ENCODE data around the gene MC1R. TPM values are rescaled to one million over a fixed set of nuclear protein-coding genes. Genes with fewer than 3 reads are reported as not detected.
"Not testable (repeated sequence)": the region's sequence is repeated elsewhere in the genome, so short reads cannot be mapped to it uniquely, and the experiment has no call there.

Gene MC1R
- total RNA-seq, 8 experiments from 2014 or later: 2.8 to 8.4 (median 5.1) TPM

DNA sequence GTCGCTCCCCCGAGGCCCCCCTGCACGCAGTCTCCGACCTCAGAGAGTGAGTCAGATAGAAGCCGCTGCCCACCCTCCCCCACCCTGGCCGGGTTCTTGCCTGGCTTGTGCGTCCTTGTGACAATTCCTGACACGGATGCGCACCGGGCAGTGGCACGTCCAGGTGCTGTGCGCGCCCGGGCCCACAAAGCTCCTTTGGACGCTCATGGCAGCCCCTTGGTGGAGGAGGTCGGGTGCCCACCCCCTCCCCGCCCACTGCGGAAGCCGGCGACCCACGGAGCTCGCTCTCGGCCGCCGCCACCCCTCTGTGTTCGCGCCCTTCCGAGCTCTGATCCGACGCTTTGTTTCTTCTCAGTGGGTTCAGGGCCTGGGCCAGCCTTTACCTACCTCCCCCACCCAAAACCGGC, 3.8 kb downstream of the MC1R start:
- Histone ChIP-seq H3K4me1 (replicated peaks in 1 of 2) (peaks cover 25 to 26% of the 10 kb centered on the region in 2 donors), H3K4me3 (peak overlapping the region; percentile 76 to 96 (median 84)), H3K27ac (peak overlapping the region; percentile 95 to 98)
- ATAC-seq (replicated peaks in 6 of 8): peak; percentile 1 to 29 (median 16)
- WGBS, 10 experiments: 0% methylated on average over 3 of the region's 31 CpGs; no CpG with 5 or more reads in 9 of the 10 experiments
- in situ Hi-C loops (cut with MboI; ENCODE audit: low pct_unique_long_range_greater_than_20kb in 2 of 9, low sequenced_read_pairs in 9 of 9, unreplicated experiment in 9 of 9): no loop called here

DNA sequence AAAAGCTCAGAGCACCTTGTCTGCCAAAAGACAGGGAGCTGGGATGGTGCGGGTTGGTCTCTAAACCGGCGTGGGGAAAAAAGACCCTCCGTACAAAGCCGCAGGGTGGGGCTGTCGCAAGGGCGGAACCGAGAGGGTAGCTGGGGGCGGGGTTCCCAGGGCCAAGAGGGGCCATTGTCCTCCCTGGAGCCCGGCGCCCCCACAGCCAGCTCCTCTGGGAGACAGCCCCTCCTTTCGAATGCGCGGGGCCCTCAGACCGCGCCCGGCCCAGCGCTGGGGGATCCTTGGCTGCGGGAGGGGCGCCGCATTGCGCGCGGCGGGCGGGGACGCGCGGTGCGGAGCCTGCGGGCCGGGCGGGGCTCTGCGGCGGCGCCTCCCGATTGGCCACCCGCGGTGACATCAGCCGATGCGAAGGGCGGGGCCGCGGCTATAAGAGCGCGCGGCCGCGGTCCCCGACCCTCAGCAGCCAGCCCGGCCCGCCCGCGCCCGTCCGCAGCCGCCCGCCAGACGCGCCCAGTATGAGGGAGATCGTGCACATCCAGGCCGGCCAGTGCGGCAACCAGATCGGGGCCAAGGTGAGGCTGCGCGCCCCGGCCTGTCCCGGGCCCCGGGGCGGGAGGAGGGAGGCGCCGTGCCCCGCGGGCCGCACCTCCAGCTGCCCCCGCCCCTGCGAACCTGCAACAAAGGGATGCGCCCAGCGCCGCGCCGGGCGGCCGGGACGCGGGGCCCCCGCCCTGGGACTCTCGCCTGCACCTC, 4.4 kb downstream of the MC1R start, which contains the start of gene TUBB3:
Gene TUBB3, plus strand, starts transcription at position 459 of the 756 bp plus-strand sequence. Its CDS starts 60 bp downstream, at position 519.
- Histone ChIP-seq H3K4me1 (replicated peaks in 1 of 2) (peaks cover 19 to 20% of the 10 kb centered on the region in 2 donors), H3K27ac (peak within 1 kb of the TSS; percentile 95 to 98), H3K4me3 (peak within 1 kb of the TSS; percentile 76 to 96 (median 84))
- in situ Hi-C loops (cut with MboI; ENCODE audit: low pct_unique_long_range_greater_than_20kb in 2 of 9, low sequenced_read_pairs in 9 of 9, unreplicated experiment in 9 of 9): no loop called here
- ATAC-seq (replicated peaks in 6 of 8): peak; percentile 9 to 50 (median 41)
- WGBS, 10 experiments: 0% methylated on average over 2 of the region's 88 CpGs; no CpG with 5 or more reads in 9 of the 10 experiments

DNA sequence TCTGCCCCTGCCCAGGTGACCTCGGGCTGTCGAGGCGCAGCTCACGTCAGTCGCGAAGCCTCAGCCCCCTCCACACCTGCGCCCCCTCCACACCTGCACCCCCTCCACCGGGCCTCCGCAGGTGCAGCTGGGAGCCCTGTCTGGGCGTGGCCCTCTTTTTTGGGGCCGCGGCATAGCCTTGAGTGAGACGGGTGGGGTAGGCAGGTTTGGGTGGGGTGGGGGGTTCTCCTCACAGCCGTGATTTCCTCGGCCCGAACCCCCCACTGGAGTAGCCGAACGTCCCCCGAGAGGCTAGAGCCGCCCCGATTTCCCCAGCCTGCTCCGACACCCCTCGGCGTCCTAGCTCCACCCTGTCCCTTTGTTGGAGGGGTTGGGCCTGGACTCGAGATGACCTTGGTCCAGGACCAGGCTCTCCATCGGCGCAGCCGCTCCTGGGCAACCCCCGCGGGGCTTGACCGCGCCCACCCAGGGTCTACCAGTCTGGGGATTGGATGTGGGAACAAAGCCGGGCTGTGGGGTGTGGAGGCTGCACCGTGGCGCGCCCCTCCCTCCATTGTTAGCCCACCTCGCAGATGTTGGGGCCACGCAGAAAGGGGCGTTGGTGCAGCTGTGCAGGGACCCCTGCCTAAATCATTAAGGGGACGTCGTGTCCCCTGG, 5.1 kb downstream of the MC1R start:
- in situ Hi-C loops (cut with MboI; ENCODE audit: low pct_unique_long_range_greater_than_20kb in 2 of 9, low sequenced_read_pairs in 9 of 9, unreplicated experiment in 9 of 9): no loop called here
- 60% methylated on average over 1 of the region's 41 CpGs; no CpG with 5 or more reads in 9 of the 10 experiments for WGBS, 10 experiments
- Histone ChIP-seq H3K27ac (peak overlapping the region; percentile 95 to 98), H3K4me1 (replicated peaks in 1 of 2) (peaks cover 12 to 16% of the 10 kb centered on the region in 2 donors), H3K4me3 (peak overlapping the region; percentile 76 to 96 (median 84))
- ATAC-seq (replicated peaks in 6 of 8): peak in 5 of 8 experiments; percentile 3 to 14 (median 10)

DNA sequence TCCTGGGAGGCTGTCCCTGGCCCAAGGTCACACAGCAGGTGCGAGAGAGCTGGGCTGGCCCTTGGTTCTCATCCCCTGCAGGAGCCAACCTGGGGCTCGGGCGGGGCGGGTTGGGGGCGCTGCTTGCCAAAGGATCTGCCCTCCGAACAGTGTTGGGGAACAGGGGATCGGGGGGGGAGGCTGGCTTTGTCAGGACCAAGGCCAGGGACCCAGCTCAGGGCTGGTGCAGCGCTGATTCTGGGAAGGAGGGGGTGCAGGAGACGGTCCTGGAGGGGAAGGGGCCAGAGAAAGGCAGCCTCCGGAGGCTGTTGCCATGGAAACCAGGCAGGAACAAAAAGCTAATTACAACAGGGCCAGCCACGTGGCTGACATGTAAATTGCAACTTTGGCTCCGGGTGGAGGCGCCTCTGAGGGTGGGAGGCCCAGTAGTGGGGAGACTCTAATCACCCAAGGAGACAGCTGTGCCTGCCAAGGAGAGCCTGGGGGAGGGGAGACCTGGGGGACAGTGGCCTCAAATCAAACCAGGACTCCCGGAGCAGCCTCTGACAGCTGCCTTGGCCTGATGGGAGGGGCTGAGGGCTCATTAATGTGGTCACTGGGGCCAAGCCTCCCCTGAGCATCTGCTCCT, 5.7 kb downstream of the MC1R start:
- H3K4me3 ChIP-seq: peak overlapping the region; percentile 76 to 96 (median 84)
- in situ Hi-C loops (cut with MboI; ENCODE audit: low pct_unique_long_range_greater_than_20kb in 2 of 9, low sequenced_read_pairs in 9 of 9, unreplicated experiment in 9 of 9): no loop called here
- peak in 6 of 8 experiments; percentile 0 to 45 (median 37) for ATAC-seq (replicated peaks in 6 of 8)
- WGBS, 10 experiments: 0% methylated on average over 1 of the region's 14 CpGs; no CpG with 5 or more reads in 8 of the 10 experiments
- peaks cover 12 to 16% of the 10 kb centered on the region in 2 donors for H3K4me1 ChIP-seq (replicated peaks in 1 of 2)
- peak overlapping the region; percentile 95 to 98 for H3K27ac ChIP-seq

DNA sequence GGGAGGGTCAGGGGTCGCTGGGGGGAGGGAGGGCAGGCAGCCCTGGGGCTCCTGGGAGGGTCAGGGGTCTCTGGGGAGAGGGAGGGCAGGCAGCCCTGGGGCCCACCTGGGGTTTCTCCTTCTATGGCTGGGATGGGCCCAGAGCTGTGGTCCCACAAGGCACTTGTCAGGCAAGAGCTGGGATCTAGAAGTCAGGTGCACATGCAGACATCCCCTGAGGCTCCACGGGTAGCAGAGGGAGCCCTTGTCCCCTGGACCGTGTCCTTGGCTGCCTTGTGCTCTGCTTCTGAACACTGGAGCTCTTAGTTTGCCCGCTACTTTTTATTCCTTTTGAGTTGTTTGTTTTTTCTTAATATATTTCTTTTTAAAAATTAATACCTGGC, 6.3 kb downstream of the MC1R start:
- ATAC-seq (replicated peaks in 6 of 8): peak in 3 of 8 experiments; percentile 1 to 3 (median 2)

DNA sequence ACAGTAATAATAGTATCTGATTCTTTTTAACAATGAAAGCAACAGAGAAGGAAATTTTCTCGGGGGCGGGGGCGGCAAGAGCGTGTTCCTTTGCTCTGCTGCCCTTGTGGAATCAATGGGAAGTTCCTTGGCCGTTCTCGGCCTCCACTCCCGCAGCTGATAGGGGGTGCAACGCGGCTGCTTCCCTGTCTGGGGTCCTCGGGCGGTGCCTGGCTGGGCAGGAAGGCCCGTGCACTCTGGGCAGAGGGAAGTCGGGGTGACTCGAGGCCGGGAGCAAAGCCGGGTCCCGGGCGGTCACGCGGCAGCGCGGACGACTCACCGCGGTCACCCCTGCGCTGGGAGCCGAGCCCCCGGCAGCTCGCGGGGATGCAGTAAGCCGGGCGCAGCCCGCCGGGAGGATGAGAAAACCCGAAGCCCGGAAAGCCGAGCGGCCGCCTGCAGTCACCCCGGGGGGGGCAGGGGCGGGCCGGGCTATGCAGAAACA, 7.0 kb downstream of the MC1R start:
- Histone ChIP-seq H3K4me1 (replicated peaks in 1 of 2) (peaks cover 9 to 15% of the 10 kb centered on the region in 2 donors), H3K4me3 (peak overlapping the region; percentile 76 to 96 (median 84)), H3K27ac (peak overlapping the region; percentile 69 to 98)
- no peak for ATAC-seq (replicated peaks in 6 of 8)
- WGBS, 10 experiments: 0 to 8% (median 0%) methylated on average over 2 to 28 of the region's 42 CpGs; no CpG with 5 or more reads in 4 of the 10 experiments
- in situ Hi-C loops (cut with MboI; ENCODE audit: low pct_unique_long_range_greater_than_20kb in 2 of 9, low sequenced_read_pairs in 9 of 9, unreplicated experiment in 9 of 9): no loop called here

More for the DNA sequence above, 6.3 kb downstream of the MC1R start:
- H3K4me1 ChIP-seq (replicated peaks in 1 of 2): peaks cover 12 to 16% of the 10 kb centered on the region in 2 donors
- in situ Hi-C loops (cut with MboI; ENCODE audit: low pct_unique_long_range_greater_than_20kb in 2 of 9, low sequenced_read_pairs in 9 of 9, unreplicated experiment in 9 of 9): no loop called here
- WGBS, 10 experiments: 0 to 100% (median 17%) methylated on average over 1 of the region's 4 CpGs; no CpG with 5 or more reads in 4 of the 10 experiments
- H3K4me3 ChIP-seq: peak overlapping the region; percentile 76 to 96 (median 84)
- peak overlapping the region; percentile 95 to 98 for H3K27ac ChIP-seq

DNA sequence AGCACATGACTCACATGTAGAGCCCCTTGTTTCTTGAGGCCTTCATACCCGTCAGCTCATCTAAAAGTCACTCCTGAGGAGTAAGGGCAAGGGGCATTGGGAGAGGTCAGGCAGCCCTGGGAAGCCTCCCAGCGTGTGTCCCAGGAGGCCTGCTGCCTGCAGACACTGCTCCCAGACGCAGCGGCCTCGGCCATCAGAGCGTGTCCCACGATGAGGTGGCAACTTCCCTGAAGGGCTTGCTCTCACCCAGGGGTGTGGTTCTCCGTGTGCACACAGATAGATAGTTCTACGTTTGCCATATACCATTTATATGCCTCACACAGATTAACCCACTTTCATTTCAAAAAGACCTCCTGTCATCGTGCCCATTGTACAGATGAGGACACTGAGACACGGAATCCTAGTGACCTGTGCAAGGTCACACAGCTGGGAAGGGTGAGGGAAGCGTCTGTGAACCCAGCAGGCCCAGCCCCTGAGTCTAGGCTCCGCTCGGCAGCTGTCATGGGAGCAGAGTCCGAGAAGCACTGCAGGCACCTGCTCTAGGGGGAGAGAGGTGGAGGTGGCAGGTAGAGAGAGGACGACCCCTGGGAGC, 12.7 kb downstream of the MC1R start:
- in situ Hi-C loops (cut with MboI; ENCODE audit: low pct_unique_long_range_greater_than_20kb in 2 of 9, low sequenced_read_pairs in 9 of 9, unreplicated experiment in 9 of 9): no loop called here
- no peak overlapping the region for H3K27ac ChIP-seq
- H3K4me3 ChIP-seq: no peak overlapping the region
- H3K4me1 ChIP-seq (replicated peaks in 1 of 2): peaks cover 0 to 5% of the 10 kb centered on the region in 2 donors
- 86 to 100% (median 100%) methylated on average over 1 to 6 of the region's 16 CpGs; no CpG with 5 or more reads in 3 of the 10 experiments for WGBS, 10 experiments
- peak in 3 of 8 experiments; percentile 2 to 6 (median 3) for ATAC-seq (replicated peaks in 6 of 8)

DNA sequence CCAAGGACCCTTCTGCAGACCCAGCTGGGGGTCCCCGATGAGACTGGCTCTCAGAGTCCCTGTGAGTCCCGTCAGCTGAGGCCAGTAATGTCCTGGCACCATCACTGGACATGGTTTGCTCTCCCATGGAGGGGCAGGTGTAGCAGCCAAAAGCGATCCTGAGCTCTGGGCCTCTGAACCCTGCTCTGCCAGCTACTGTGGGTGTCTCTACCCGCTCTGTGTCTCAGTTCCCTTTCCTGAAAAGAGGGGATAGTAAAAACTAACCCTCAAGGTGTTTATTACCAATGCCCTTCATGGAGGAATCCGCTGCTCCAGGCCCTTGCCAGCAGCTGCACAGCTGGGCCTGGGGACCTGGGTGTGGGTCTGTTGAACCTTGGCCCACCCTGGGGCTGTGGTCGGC, 13.3 kb downstream of the MC1R start:
- WGBS, 10 experiments: 60 to 95% (median 87%) methylated on average over 1 to 5 of the region's 6 CpGs; no CpG with 5 or more reads in 6 of the 10 experiments
- in situ Hi-C loops (cut with MboI; ENCODE audit: low pct_unique_long_range_greater_than_20kb in 2 of 9, low sequenced_read_pairs in 9 of 9, unreplicated experiment in 9 of 9): no loop called here
- H3K4me3 ChIP-seq: no peak overlapping the region
- no peak overlapping the region for H3K27ac ChIP-seq
- peak in 1 of 8 experiments; percentile 2 for ATAC-seq (replicated peaks in 6 of 8)
- no peaks in the 10 kb centered on the region for H3K4me1 ChIP-seq (replicated peaks in 1 of 2)

DNA sequence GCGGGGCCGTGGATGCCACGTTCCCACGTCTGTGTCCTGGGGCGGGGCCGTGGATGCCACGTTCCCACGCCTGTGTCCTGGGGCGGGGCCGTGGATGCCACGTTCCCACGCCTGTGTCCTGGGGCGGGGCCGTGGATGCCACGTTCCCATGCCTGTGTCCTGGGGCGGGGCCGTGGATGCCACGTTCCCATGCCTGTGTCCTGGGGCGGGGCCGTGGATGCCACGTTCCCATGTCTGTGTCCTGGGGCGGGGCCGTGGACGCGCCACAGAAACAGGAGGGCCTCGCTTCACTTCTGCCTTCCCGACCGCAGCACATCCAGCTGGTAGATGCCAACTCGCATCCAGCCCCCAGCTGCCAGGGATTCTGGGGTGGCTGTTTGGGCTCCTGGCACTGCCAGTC, 15.4 kb downstream of the MC1R start:
- WGBS, 10 experiments: no CpG with 5 or more reads among the region's 29 CpGs
- H3K27ac ChIP-seq; H3K4me3 ChIP-seq; in situ Hi-C loops (cut with MboI; ENCODE audit: low pct_unique_long_range_greater_than_20kb in 2 of 9, low sequenced_read_pairs in 9 of 9, unreplicated experiment in 9 of 9): not testable (repeated sequence)
- ATAC-seq (replicated peaks in 6 of 8): peak in 1 of 8 experiments; percentile 1
- H3K4me1 ChIP-seq (replicated peaks in 1 of 2): peaks cover 13 to 15% of the 10 kb centered on the region in 2 donors

DNA sequence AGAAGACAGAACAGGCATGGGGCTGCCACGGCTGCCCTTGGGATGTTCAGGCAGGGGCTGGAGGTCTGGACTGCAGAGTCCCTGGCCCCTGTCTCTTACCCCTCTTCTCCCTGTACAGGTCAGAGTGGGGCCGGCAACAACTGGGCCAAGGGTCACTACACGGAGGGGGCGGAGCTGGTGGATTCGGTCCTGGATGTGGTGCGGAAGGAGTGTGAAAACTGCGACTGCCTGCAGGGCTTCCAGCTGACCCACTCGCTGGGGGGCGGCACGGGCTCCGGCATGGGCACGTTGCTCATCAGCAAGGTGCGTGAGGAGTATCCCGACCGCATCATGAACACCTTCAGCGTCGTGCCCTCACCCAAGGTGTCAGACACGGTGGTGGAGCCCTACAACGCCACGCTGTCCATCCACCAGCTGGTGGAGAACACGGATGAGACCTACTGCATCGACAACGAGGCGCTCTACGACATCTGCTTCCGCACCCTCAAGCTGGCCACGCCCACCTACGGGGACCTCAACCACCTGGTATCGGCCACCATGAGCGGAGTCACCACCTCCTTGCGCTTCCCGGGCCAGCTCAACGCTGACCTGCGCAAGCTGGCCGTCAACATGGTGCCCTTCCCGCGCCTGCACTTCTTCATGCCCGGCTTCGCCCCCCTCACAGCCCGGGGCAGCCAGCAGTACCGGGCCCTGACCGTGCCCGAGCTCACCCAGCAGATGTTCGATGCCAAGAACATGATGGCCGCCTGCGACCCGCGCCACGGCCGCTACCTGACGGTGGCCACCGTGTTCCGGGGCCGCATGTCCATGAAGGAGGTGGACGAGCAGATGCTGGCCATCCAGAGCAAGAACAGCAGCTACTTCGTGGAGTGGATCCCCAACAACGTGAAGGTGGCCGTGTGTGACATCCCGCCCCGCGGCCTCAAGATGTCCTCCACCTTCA, 16.2 kb downstream of the MC1R start:
- Histone ChIP-seq H3K4me3 (no peak overlapping the region), H3K4me1 (replicated peaks in 1 of 2) (peaks cover 13 to 15% of the 10 kb centered on the region in 2 donors), H3K27ac (no peak overlapping the region)
- peak in 5 of 8 experiments; percentile 5 to 34 (median 29) for ATAC-seq (replicated peaks in 6 of 8)
- in situ Hi-C loops (cut with MboI; ENCODE audit: low pct_unique_long_range_greater_than_20kb in 2 of 9, low sequenced_read_pairs in 9 of 9, unreplicated experiment in 9 of 9): no loop called here
- 84 to 100% (median 93%) methylated on average over 1 to 10 of the region's 61 CpGs; no CpG with 5 or more reads in 5 of the 10 experiments for WGBS, 10 experiments

DNA sequence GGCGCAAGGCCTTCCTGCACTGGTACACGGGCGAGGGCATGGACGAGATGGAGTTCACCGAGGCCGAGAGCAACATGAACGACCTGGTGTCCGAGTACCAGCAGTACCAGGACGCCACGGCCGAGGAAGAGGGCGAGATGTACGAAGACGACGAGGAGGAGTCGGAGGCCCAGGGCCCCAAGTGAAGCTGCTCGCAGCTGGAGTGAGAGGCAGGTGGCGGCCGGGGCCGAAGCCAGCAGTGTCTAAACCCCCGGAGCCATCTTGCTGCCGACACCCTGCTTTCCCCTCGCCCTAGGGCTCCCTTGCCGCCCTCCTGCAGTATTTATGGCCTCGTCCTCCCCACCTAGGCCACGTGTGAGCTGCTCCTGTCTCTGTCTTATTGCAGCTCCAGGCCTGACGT, 17.0 kb downstream of the MC1R start:
- peaks cover 13 to 15% of the 10 kb centered on the region in 2 donors for H3K4me1 ChIP-seq (replicated peaks in 1 of 2)
- H3K4me3 ChIP-seq; in situ Hi-C loops (cut with MboI; ENCODE audit: low pct_unique_long_range_greater_than_20kb in 2 of 9, low sequenced_read_pairs in 9 of 9, unreplicated experiment in 9 of 9); H3K27ac ChIP-seq; ATAC-seq (replicated peaks in 6 of 8): not testable (repeated sequence)
- 73 to 100% (median 100%) methylated on average over 1 to 9 of the region's 27 CpGs; no CpG with 5 or more reads in 3 of the 10 experiments for WGBS, 10 experiments
